Measurements from ENCODE around the gene PAK2. TPM values are rescaled to one million over a fixed set of nuclear protein-coding genes. Genes with fewer than 3 reads are reported as not detected.

Gene PAK2
- total and polyA plus RNA-seq, 9 of the 15 experiments (the other 6 are each of a cell fraction or from before 2014, with no cell fraction given): 13.2 to 72.4 (median 35.7) TPM

DNA sequence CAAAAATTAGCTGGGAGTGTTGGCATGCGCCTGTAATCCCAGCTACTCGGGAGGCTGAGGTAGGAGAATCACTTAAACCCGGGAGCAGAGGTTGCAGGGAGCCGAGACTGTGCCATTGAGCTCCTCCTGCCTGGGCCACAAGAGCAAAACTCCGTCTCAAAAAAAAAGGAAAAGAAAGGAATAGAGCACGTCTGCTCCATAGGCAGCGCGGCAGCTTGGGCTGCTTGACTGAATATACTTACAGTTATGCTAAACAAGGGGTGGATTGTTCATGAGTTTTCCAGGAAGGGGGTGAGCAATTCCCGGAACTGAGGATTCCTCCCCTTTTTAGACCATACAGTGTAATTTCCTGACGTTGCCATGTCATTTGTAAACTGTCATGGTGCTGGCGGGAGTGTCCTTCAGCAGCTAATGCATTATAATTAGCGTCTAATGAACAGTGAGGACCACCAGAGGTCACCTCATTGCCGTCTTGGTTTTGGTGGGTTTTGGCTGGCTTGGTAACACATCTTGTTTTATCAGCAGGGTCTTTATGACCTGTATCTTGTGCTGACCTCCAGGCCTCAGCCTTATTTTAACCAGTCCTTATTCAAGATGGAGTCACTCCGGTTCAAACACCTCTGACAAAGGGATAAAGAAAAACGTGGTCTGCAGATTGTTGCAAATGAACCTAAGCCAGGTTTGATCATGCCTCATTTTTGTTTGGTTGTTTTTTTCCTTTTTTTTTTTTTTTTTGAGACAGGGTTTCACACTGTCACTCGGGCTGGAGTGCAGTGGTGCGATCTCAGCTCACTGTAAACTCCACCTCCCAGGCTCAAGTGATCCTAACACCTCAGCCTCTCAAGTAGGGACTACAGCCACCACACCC is 103.1 kb downstream of the PAK2 start (continued):
- TF ChIP-seq, protein P1, sequence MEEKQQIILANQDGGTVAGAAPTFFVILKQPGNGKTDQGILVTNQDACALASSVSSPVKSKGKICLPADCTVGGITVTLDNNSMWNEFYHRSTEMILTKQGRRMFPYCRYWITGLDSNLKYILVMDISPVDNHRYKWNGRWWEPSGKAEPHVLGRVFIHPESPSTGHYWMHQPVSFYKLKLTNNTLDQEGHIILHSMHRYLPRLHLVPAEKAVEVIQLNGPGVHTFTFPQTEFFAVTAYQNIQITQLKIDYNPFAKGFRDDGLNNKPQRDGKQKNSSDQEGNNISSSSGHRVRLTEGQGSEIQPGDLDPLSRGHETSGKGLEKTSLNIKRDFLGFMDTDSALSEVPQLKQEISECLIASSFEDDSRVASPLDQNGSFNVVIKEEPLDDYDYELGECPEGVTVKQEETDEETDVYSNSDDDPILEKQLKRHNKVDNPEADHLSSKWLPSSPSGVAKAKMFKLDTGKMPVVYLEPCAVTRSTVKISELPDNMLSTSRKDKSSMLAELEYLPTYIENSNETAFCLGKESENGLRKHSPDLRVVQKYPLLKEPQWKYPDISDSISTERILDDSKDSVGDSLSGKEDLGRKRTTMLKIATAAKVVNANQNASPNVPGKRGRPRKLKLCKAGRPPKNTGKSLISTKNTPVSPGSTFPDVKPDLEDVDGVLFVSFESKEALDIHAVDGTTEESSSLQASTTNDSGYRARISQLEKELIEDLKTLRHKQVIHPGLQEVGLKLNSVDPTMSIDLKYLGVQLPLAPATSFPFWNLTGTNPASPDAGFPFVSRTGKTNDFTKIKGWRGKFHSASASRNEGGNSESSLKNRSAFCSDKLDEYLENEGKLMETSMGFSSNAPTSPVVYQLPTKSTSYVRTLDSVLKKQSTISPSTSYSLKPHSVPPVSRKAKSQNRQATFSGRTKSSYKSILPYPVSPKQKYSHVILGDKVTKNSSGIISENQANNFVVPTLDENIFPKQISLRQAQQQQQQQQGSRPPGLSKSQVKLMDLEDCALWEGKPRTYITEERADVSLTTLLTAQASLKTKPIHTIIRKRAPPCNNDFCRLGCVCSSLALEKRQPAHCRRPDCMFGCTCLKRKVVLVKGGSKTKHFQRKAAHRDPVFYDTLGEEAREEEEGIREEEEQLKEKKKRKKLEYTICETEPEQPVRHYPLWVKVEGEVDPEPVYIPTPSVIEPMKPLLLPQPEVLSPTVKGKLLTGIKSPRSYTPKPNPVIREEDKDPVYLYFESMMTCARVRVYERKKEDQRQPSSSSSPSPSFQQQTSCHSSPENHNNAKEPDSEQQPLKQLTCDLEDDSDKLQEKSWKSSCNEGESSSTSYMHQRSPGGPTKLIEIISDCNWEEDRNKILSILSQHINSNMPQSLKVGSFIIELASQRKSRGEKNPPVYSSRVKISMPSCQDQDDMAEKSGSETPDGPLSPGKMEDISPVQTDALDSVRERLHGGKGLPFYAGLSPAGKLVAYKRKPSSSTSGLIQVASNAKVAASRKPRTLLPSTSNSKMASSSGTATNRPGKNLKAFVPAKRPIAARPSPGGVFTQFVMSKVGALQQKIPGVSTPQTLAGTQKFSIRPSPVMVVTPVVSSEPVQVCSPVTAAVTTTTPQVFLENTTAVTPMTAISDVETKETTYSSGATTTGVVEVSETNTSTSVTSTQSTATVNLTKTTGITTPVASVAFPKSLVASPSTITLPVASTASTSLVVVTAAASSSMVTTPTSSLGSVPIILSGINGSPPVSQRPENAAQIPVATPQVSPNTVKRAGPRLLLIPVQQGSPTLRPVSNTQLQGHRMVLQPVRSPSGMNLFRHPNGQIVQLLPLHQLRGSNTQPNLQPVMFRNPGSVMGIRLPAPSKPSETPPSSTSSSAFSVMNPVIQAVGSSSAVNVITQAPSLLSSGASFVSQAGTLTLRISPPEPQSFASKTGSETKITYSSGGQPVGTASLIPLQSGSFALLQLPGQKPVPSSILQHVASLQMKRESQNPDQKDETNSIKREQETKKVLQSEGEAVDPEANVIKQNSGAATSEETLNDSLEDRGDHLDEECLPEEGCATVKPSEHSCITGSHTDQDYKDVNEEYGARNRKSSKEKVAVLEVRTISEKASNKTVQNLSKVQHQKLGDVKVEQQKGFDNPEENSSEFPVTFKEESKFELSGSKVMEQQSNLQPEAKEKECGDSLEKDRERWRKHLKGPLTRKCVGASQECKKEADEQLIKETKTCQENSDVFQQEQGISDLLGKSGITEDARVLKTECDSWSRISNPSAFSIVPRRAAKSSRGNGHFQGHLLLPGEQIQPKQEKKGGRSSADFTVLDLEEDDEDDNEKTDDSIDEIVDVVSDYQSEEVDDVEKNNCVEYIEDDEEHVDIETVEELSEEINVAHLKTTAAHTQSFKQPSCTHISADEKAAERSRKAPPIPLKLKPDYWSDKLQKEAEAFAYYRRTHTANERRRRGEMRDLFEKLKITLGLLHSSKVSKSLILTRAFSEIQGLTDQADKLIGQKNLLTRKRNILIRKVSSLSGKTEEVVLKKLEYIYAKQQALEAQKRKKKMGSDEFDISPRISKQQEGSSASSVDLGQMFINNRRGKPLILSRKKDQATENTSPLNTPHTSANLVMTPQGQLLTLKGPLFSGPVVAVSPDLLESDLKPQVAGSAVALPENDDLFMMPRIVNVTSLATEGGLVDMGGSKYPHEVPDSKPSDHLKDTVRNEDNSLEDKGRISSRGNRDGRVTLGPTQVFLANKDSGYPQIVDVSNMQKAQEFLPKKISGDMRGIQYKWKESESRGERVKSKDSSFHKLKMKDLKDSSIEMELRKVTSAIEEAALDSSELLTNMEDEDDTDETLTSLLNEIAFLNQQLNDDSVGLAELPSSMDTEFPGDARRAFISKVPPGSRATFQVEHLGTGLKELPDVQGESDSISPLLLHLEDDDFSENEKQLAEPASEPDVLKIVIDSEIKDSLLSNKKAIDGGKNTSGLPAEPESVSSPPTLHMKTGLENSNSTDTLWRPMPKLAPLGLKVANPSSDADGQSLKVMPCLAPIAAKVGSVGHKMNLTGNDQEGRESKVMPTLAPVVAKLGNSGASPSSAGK (IDR thresholded peaks at IDR 0.05): peak; percentile 41; the same call in 1 of the 2 replicates
- TF ChIP-seq TOE1 (IDR thresholded peaks at IDR 0.05; ENCODE audit: borderline replicate concordance): peak; percentile 38; the same call in 1 of the 2 replicates
- no peak for TF ChIP-seq TOE1 (CRISPR knock-in tag; IDR thresholded peaks at IDR 0.05; ENCODE audit: borderline replicate concordance, low read depth)
- peak; percentile 99 for TF ChIP-seq TEAD2 (tag; IDR thresholded peaks at IDR 0.05)
- TF ChIP-seq BHLHE40 (IDR thresholded peaks at IDR 0.05; ENCODE audit: low read length): no peak; the same call in 1 of the 2 replicates
- TF ChIP-seq ZC3H11A (IDR thresholded peaks at IDR 0.05; ENCODE audit: low read depth, low read length): no peak
- TF ChIP-seq KDM5B (IDR thresholded peaks at IDR 0.05; ENCODE audit: insufficient replicate concordance, low read depth, low read length): peak; percentile 70
- TF ChIP-seq ZKSCAN3 (CRISPR knock-in tag; IDR thresholded peaks at IDR 0.05): peak; percentile 94
- no peak for TF ChIP-seq ARID2 (IDR thresholded peaks at IDR 0.05)
- peak; percentile 91 for TF ChIP-seq ZNF253 (CRISPR knock-in tag; conservative IDR thresholded peaks at IDR 0.05)
- TF ChIP-seq SMAD2 (IDR thresholded peaks at IDR 0.05; ENCODE audit: low read depth, low read length): no peak
- TF ChIP-seq CBX8 (IDR thresholded peaks at IDR 0.05; ENCODE audit: borderline replicate concordance, extremely low read depth, low read depth, low read length, poor library complexity, severe bottlenecking): no peak
- TF ChIP-seq KAT7 (CRISPR knock-in tag; IDR thresholded peaks at IDR 0.05; ENCODE audit: borderline replicate concordance): no peak
- TF ChIP-seq, protein P2, sequence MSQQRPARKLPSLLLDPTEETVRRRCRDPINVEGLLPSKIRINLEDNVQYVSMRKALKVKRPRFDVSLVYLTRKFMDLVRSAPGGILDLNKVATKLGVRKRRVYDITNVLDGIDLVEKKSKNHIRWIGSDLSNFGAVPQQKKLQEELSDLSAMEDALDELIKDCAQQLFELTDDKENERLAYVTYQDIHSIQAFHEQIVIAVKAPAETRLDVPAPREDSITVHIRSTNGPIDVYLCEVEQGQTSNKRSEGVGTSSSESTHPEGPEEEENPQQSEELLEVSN (IDR thresholded peaks at IDR 0.05; ENCODE audit: borderline replicate concordance in 1 of 2, extremely low read depth in 1 of 2, insufficient read depth in 1 of 2, insufficient read length in 1 of 2, low read depth in 1 of 2, low read length in 1 of 2, poor library complexity in 1 of 2, severe bottlenecking in 1 of 2): no peak
